Kidney (tissue), 14 donors: ENCODE data around the gene NLRC5. TPM values are rescaled to one million over a fixed set of nuclear protein-coding genes. Genes with fewer than 3 reads are reported as not detected.

Experiments
- DNase-seq, 5 donors: peaks; one replicate each; pipeline ENCODE4 v3.0.0-alpha.2; 2013 to 2020
- FAIRE-seq: peaks from 2 replicates; lab custom pipeline; 2012; peaks lifted over from hg19 to GRCh38; lab: Jason Lieb, UNC
- H3K27ac ChIP-seq, 2 donors: one replicate each; pipeline ENCODE4 v1.7.0; 2013; ENCODE audit warnings: low read depth in 2 of 2, low read length in 2 of 2, inconsistent platforms in 1 of 2
- H3K27me3 ChIP-seq: one replicate; pipeline ENCODE4 v1.7.1; 2013; ENCODE audit warnings: low read length, inconsistent platforms; ENCODE audit not compliant: control insufficient read depth, insufficient read depth
- H3K36me3 ChIP-seq, 3 donors: one replicate each; pipeline versions ENCODE4 v1.7.0 to v1.7.1; 2013; ENCODE audit warnings: low read length in 3 of 3, control low read depth in 1 of 3, inconsistent platforms in 1 of 3; ENCODE audit not compliant: insufficient read depth in 3 of 3, control insufficient read depth in 2 of 3
- H3K4me1 ChIP-seq, 3 donors: one replicate each; pipeline versions ENCODE4 v1.7.0 to v1.7.1; 2013; ENCODE audit warnings: low read length in 3 of 3, inconsistent platforms in 1 of 3, low read depth in 1 of 3; ENCODE audit not compliant: control insufficient read depth in 2 of 3, insufficient read depth in 2 of 3
- H3K4me3 ChIP-seq, 3 donors: one replicate each; pipeline versions ENCODE4 v1.7.0 to v1.8.1; 2013; ENCODE audit warnings: low read length in 3 of 3, control low read depth in 1 of 3, inconsistent platforms in 1 of 3
- H3K9ac ChIP-seq, 3 donors: one replicate each; pipeline versions ENCODE4 v1.7.0 to v1.7.1; 2013; ENCODE audit warnings: low read length in 3 of 3, control low read depth in 1 of 3, inconsistent platforms in 1 of 3
- H3K9me3 ChIP-seq, 3 donors: one replicate each; pipeline versions ENCODE4 v1.7.0 to v1.7.1; 2013; ENCODE audit warnings: low read length in 3 of 3, control low read depth in 1 of 3, inconsistent platforms in 1 of 3; ENCODE audit not compliant: control insufficient read depth in 2 of 3, insufficient read depth in 1 of 3
- intact Hi-C: fragments of 100-400 bp; cut with DNase I; formaldehyde crosslinking; loops from one replicate; pipeline ENCODE4 v1.11.1; 2022
- polyA plus RNA-seq: library from polyadenylated mRNA; stranded (reverse); fragments of 350-450 nt; fragmentation: Illumina TruSeq; extraction: RNeasy Lipid Tissue Mini Kit (QIAGEN cat#74804); gene quantifications from one replicate; pipeline ENCODE4 v1.2.3, GENCODE V29; 2014; ENCODE audit warnings: low read depth, low replicate concordance; ENCODE audit not compliant: insufficient read depth
- total RNA-seq: library from RNA; stranded (reverse); fragmentation: NEBNext Ultra II Directional; extraction: Animal tissue kit (Norgen Biotek cat#: 25700); gene quantifications from one replicate; pipeline ENCODE4 v1.2.1, GENCODE V29; 2021
- TF ChIP-seq, protein P1 (sequence below): IDR thresholded peaks from 3 replicates; pipeline ENCODE4 v1.5.1; 2012; ENCODE audit warnings: mild to moderate bottlenecking, moderate library complexity, borderline replicate concordance; ENCODE audit not compliant: insufficient read depth; ENCODE audit errors: extremely low read depth
- donor health status: control.
- donor health status: control.
- donor health status: control.
- donor health status: control.
- donor health status: control.
- donor health status: DM: yes; HTN: yes; CAD: no.
- donor health status: Normal renal cell carcinoma (clear cell type).

NLRC5 gene
- total and polyA plus RNA-seq, 2 donors from 2014 or later, result 7.1 to 55.6 TPM

DNA sequence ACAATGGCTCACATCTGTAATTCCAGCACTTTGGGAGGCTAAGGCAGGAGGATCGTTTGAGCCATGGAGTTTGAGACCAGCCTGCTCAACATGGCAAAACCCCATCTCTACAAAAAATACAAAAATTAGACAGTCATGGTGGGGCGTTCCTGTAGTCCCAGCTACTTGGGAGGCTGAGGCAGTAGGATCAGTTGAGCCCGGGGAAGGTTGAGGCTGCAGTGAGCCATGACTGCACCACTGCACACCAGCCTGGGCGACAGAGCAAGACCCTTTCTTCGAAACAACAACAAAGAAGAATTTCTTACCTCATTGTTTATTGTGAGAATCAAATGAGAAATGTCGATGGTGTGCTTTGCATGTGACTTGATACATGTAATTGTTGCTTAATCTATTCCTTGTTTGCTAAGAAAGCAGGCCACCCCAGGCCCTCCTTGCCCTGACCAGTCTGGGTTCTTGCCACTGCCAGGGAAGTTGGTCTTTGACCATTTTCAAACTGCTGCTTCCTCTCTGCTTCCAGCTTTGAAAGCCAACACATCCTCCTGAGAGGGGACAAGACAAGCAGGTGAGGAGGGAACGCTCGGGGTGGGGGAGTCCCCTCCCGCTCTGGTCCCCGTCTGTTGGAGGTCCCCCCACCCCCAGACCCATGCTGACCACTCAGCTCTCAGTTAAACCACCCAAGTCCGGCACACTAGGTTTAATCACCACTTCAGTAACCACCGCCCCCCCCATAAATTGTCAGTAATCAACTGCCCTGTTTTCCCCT, 55.8 kb downstream of the NLRC5 start:
- Histone ChIP-seq H3K27ac (no peak overlapping the region), H3K4me1 (peaks cover 2 to 11% (median 10%) of the 10 kb centered on the region in 3 donors), H3K36me3 (no peaks in the 10 kb centered on the region), H3K4me3 (peak overlapping the region in 1 of 3 donors; percentile 32), H3K9ac (no peak overlapping the region), H3K9me3 (no peaks in the 10 kb centered on the region), H3K27me3 (no peaks in the 10 kb centered on the region)
- FAIRE-seq, result no peak
- TF ChIP-seq, protein P1, sequence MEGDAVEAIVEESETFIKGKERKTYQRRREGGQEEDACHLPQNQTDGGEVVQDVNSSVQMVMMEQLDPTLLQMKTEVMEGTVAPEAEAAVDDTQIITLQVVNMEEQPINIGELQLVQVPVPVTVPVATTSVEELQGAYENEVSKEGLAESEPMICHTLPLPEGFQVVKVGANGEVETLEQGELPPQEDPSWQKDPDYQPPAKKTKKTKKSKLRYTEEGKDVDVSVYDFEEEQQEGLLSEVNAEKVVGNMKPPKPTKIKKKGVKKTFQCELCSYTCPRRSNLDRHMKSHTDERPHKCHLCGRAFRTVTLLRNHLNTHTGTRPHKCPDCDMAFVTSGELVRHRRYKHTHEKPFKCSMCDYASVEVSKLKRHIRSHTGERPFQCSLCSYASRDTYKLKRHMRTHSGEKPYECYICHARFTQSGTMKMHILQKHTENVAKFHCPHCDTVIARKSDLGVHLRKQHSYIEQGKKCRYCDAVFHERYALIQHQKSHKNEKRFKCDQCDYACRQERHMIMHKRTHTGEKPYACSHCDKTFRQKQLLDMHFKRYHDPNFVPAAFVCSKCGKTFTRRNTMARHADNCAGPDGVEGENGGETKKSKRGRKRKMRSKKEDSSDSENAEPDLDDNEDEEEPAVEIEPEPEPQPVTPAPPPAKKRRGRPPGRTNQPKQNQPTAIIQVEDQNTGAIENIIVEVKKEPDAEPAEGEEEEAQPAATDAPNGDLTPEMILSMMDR, result no peak
- DNase-seq, result peak in 1 of 5 donors; percentile 10
- intact Hi-C loops, result loop anchor here (10.0 kb wide), 1 partner anchor 70 kb away; no protein-coding TSS in a partner anchor

DNA sequence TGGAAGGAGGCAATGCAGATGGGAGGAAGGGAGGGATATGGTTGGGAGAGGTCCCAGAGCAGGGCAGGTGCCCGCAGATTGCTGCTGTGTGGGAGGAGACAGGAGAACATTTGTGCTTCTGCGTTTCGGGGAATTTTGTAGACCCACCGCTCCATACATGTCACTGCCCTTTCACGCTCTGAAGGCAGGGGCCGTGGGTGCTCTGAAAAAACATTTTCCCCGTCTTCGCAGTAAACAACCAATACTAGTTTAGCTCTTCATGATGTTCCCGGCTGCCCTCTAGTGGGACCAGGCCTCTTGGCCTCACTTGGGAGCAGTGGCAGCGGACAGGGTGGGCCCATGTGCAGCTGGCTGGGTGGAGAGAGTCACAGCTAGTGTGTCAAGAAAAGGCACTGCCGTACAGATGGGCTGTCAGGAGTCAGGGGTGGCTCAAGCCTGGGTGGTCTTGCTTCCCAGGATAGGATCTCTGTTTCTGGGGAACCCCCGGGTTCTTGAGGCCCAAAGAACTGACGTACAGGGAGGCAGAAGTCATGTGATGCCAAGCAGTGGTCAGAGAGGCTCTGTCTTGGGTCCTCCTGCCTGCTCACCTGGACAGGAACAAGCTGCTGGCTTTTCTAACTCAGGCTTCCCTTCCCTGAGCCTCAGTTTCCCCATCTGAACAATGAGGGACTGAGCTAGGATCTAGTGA, 56.5 kb downstream of the NLRC5 start:
- TF ChIP-seq, protein P1, result peak; percentile 63
- no peaks in the 10 kb centered on the region for H3K27me3 ChIP-seq
- no peaks in the 10 kb centered on the region for H3K9me3 ChIP-seq
- H3K4me3 ChIP-seq, result peak overlapping the region in 1 of 3 donors; percentile 32
- no peak overlapping the region for H3K9ac ChIP-seq
- no peaks in the 10 kb centered on the region for H3K36me3 ChIP-seq
- H3K27ac ChIP-seq, result no peak overlapping the region
- DNase-seq, result peak; percentile 74 to 92 (median 86)
- peaks cover 2 to 10% (median 8%) of the 10 kb centered on the region in 3 donors for H3K4me1 ChIP-seq
- no peak for FAIRE-seq
- intact Hi-C loops, result loop anchor here (10.0 kb wide), 1 partner anchor 71 kb away; no protein-coding TSS in a partner anchor

DNA sequence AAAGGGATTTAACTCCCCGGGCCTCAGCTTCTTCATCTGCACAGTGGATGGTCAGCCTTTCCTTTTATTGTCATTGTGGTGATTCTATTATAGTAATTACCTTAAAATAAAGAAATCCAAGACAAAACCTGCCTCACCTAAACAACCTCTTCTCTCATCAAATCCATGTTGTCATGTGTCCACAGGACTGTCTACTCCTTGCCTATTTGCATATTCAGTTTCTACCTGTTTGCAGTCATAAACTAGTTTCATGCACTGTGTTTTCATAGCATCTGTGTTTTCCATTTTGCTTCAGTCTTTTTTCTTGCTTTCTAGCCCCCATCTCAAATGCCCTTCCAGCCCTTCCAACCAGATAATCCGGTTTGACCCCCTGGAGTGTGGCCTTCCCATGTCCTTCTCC, 58.7 kb downstream of the NLRC5 start:
- no peak for FAIRE-seq
- Histone ChIP-seq H3K27ac (no peak overlapping the region), H3K27me3 (no peaks in the 10 kb centered on the region), H3K4me3 (no peak overlapping the region), H3K4me1 (peaks cover 2 to 10% (median 4%) of the 10 kb centered on the region in 3 donors), H3K9ac (no peak overlapping the region), H3K9me3 (no peaks in the 10 kb centered on the region), H3K36me3 (no peaks in the 10 kb centered on the region)
- TF ChIP-seq, protein P1, result no peak
- DNase-seq, result no peak
- intact Hi-C loops, result loop anchor here (10.0 kb wide), 1 partner anchor 73 kb away; no protein-coding TSS in a partner anchor
